ENCODE measurements around the gene IL6. TPM values are rescaled to one million over a fixed set of nuclear protein-coding genes. Genes with fewer than 3 reads are reported as not detected.
"Not testable (repeated sequence)": the region's sequence is repeated elsewhere in the genome, so short reads cannot be mapped to it uniquely, and the experiment has no call there.

Gene IL6
- 3.3 and 5.8 TPM in 2 replicates for total RNA-seq (2014; rRNA removed; shearing (Covaris generic))

- H3K4me3 ChIP-seq = peak within 1 kb of the TSS; percentile 54
- DNase-seq (ENCODE audit: low read depth in 1 of 2, low spot score in 2 of 2) = peak; percentile 88 to 93
- peaks cover 77% of the 10 kb centered on the region for H3K4me1 ChIP-seq (replicated peaks)
- H3K27me3 ChIP-seq (replicated peaks) = no peaks in the 10 kb centered on the region
- no peaks in the 10 kb centered on the region for H3K9me3 ChIP-seq (replicated peaks)
- peaks cover 26% of the 10 kb centered on the region for H3K36me3 ChIP-seq
- peak within 1 kb of the TSS; percentile 93 for H3K27ac ChIP-seq
These were observed at the start of gene IL6 for GRCh38 chr7:22726907-22727713. IL6 (plus strand) TSS chr7:22727200; CDS start chr7:22727263, 63 bp downstream.

GRCh38 chr7:22677263-22677662, 49.7 kb upstream of the IL6 start:
- not testable (repeated sequence) for H3K27me3 ChIP-seq (replicated peaks); DNase-seq (ENCODE audit: low read depth in 1 of 2, low spot score in 2 of 2); H3K9me3 ChIP-seq (replicated peaks); H3K4me3 ChIP-seq; H3K27ac ChIP-seq; H3K36me3 ChIP-seq
- peaks cover 47% of the 10 kb centered on the region for H3K4me1 ChIP-seq (replicated peaks)

- H3K36me3 ChIP-seq = no peaks in the 10 kb centered on the region
- DNase-seq (ENCODE audit: low read depth in 1 of 2, low spot score in 2 of 2) = no peak
- peaks cover 45% of the 10 kb centered on the region for H3K4me1 ChIP-seq (replicated peaks)
These were observed 49.3 kb upstream of the IL6 start for GRCh38 chr7:22677680-22678079.

GRCh38 chr7:22680482-22680911, 46.5 kb upstream of the IL6 start:
- Histone ChIP-seq H3K36me3 (no peaks in the 10 kb centered on the region), H3K4me1 (replicated peaks) (peaks cover 24% of the 10 kb centered on the region), H3K27ac (no peak overlapping the region), H3K27me3 (replicated peaks) (no peaks in the 10 kb centered on the region), H3K4me3 (no peak overlapping the region), H3K9me3 (replicated peaks) (no peaks in the 10 kb centered on the region)
- no peak for DNase-seq (ENCODE audit: low read depth in 1 of 2, low spot score in 2 of 2)

More at GRCh38 chr7:22677680-22678079, 49.3 kb upstream of the IL6 start:
- no peak overlapping the region for H3K27ac ChIP-seq
- H3K27me3 ChIP-seq (replicated peaks) = no peaks in the 10 kb centered on the region
- H3K9me3 ChIP-seq (replicated peaks) = no peaks in the 10 kb centered on the region
- H3K4me3 ChIP-seq = no peak overlapping the region

DNA sequence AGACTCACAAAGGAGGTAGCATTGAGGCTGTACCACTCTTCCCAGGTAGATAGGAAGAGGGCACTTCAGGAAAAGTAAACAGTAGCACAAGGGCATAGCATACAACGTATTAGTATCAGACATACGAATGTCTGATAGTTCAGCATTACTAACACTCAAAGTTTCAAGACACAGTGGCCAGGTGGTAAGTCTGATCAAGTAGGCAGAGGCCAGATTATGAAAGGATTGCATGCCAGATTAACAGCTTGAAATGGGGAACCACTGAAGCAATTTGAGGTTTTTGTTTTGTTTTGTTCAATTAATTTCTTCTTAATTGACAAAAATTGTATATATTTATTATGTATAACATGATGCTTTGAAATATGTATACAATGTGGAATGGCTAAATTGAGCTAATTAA, 45.7 kb upstream of the IL6 start:
- H3K9me3 ChIP-seq (replicated peaks) = no peaks in the 10 kb centered on the region
- no peak overlapping the region for H3K27ac ChIP-seq
- no peak for DNase-seq (ENCODE audit: low read depth in 1 of 2, low spot score in 2 of 2)
- no peak overlapping the region for H3K4me3 ChIP-seq
- H3K36me3 ChIP-seq = no peaks in the 10 kb centered on the region
- H3K27me3 ChIP-seq (replicated peaks) = no peaks in the 10 kb centered on the region
- peaks cover 15% of the 10 kb centered on the region for H3K4me1 ChIP-seq (replicated peaks)

DNA sequence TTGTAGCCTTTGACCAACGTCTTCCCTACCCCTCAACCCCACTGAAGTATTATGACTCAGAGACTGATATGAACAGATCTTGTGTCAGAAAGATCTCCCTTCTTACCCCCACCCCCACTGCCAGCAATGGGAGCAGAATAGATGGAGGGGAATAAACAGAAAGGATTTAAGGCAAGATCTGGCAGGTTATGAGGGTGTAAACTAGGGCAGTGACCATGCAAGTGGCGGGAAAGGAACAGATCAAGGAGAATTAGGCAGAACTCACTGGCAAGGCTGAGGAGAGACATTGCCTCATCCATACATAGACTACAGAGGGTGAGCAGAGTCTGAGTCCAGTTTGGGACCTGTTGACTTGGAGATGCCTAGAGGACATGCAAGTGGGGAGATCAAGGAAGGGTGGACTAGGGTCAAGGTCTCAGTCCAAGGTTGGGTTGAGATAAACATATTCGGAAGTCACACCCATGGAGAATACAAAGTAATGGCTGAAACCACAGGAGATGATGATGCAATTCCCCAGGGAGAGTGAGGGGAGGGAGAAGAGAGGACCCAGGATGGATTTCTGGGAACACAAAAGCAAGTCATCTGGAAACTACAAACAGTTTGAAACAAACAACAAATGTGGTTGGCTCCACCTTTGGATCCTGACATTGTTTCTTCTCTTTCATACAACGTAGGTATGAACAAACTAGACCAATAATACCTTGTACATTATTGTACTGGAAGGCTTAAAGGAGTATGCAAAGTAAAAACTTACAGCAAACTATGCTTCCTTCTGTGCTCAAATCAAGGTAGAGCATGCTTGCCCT, 44.9 kb upstream of the IL6 start:
- no peaks in the 10 kb centered on the region for H3K9me3 ChIP-seq (replicated peaks)
- H3K4me1 ChIP-seq (replicated peaks) = peaks cover 8% of the 10 kb centered on the region
- H3K4me3 ChIP-seq = no peak overlapping the region
- no peak overlapping the region for H3K27ac ChIP-seq
- DNase-seq (ENCODE audit: low read depth in 1 of 2, low spot score in 2 of 2) = no peak
- no peaks in the 10 kb centered on the region for H3K36me3 ChIP-seq
- no peaks in the 10 kb centered on the region for H3K27me3 ChIP-seq (replicated peaks)

DNA sequence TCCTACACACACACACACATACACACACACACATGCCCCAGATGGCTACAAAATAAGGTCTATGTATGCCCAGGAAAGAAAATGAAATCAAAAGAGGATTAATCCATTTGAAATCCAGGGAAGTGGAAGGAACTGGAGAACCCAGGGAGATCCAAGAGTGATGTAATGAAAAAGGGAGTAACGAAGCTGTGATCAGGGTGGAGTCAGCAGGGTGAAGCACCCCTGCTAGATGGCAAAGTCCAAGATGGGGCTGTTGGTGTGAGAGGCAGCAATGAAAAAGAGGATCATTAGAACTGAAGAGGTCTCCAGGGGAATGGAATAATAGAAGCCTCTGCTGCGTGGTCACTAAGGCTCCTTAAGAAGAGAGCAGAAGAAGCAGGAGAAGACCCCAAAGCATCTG, 43.6 kb upstream of the IL6 start:
- DNase-seq (ENCODE audit: low read depth in 1 of 2, low spot score in 2 of 2) = no peak
- no peak overlapping the region for H3K27ac ChIP-seq
- H3K27me3 ChIP-seq (replicated peaks) = no peaks in the 10 kb centered on the region
- H3K4me3 ChIP-seq = no peak overlapping the region
- H3K9me3 ChIP-seq (replicated peaks) = no peaks in the 10 kb centered on the region
- 0 out of 2 replicates have a peak, but pooled peaks cover 6% of the 10 kb centered on the region for H3K4me1 ChIP-seq (replicated peaks)
- H3K36me3 ChIP-seq = no peaks in the 10 kb centered on the region

- H3K4me3 ChIP-seq = no peak overlapping the region
- DNase-seq (ENCODE audit: low read depth in 1 of 2, low spot score in 2 of 2) = no peak
- no peaks in the 10 kb centered on the region for H3K36me3 ChIP-seq
- H3K9me3 ChIP-seq (replicated peaks) = no peaks in the 10 kb centered on the region
- H3K27ac ChIP-seq = no peak overlapping the region
- H3K27me3 ChIP-seq (replicated peaks) = no peaks in the 10 kb centered on the region
- H3K4me1 ChIP-seq (replicated peaks) = 0 out of 2 replicates have a peak, but pooled peaks cover 6% of the 10 kb centered on the region
These were observed 40.4 kb upstream of the IL6 start for GRCh38 chr7:22686620-22687019.

- H3K27ac ChIP-seq = no peak overlapping the region
- H3K36me3 ChIP-seq = no peaks in the 10 kb centered on the region
- H3K4me1 ChIP-seq (replicated peaks) = no peaks in the 10 kb centered on the region
- no peak for DNase-seq (ENCODE audit: low read depth in 1 of 2, low spot score in 2 of 2)
- H3K27me3 ChIP-seq (replicated peaks) = no peaks in the 10 kb centered on the region
- H3K4me3 ChIP-seq = no peak overlapping the region
- no peaks in the 10 kb centered on the region for H3K9me3 ChIP-seq (replicated peaks)
These were observed 38.9 kb upstream of the IL6 start for GRCh38 chr7:22688084-22688483.

- H3K9me3 ChIP-seq (replicated peaks); H3K27me3 ChIP-seq (replicated peaks); H3K4me1 ChIP-seq (replicated peaks); H3K27ac ChIP-seq; DNase-seq (ENCODE audit: low read depth in 1 of 2, low spot score in 2 of 2); H3K4me3 ChIP-seq; H3K36me3 ChIP-seq: not testable (repeated sequence)
These were observed 38.1 kb upstream of the IL6 start for GRCh38 chr7:22688934-22689333.

DNA sequence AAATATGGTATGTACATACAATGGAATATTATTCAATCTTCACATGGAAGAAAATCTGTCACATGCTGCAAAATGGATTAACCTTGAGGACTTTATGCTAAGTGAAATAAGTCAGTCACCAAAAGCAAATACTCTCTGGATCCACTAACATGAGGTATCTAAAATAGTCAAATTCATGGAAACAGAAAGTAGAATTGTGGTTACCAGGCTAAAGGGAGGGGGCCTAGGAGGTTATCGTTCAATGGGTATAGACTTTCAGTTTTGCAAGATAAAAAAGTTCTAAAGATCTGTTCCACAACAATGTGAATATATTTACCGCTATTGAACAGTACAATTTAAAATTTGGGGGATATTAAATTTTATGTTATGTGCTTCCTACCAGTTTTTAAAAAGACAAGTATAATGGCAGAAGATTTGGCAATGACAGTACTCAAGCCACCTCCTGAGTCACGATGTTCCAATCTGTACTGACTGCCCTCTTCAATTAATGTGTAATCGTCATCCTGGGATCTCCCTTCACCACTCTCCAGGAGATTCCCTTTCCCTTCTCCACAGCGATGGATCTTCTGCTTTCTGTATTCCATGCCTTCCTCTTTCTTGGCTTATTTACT, 32.3 kb upstream of the IL6 start:
- no peaks in the 10 kb centered on the region for H3K27me3 ChIP-seq (replicated peaks)
- H3K4me1 ChIP-seq (replicated peaks) = peaks cover 9% of the 10 kb centered on the region
- DNase-seq (ENCODE audit: low read depth in 1 of 2, low spot score in 2 of 2) = no peak
- no peak overlapping the region for H3K4me3 ChIP-seq
- no peaks in the 10 kb centered on the region for H3K9me3 ChIP-seq (replicated peaks)
- H3K36me3 ChIP-seq = no peaks in the 10 kb centered on the region
- no peak overlapping the region for H3K27ac ChIP-seq

DNA sequence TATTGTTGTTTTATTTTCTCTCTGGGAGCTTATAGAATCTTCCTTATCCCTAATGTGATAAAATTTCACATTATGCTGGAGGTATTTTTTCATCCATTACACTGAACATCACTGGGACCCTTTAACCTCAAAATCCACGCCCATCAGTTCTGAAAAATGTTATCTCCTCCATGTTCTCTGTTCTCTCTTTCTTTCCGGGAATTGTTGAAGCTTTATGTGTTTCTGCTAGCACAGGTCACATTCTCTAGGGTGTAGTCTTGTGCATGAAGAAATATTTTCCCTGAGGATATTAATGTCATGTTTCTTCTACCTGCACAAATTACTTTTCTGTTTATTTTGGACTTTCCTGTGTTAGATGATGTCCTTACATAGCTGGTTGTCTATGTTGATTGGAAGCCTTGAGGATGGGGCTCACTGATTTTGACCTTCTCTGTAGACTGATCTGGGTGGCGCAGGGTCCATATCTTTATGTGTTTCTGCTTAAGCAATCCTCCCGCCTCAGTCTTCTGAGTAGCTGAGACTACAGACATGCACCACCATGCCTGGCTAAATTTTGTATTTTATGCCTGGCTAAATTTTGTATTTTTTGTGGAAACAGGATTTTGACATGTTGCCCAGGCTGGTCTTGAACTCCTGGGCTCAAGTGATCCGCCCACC, 31.4 kb upstream of the IL6 start:
- DNase-seq (ENCODE audit: low read depth in 1 of 2, low spot score in 2 of 2) = no peak
- H3K36me3 ChIP-seq = no peaks in the 10 kb centered on the region
- H3K27me3 ChIP-seq (replicated peaks) = no peaks in the 10 kb centered on the region
- H3K27ac ChIP-seq = no peak overlapping the region
- no peak overlapping the region for H3K4me3 ChIP-seq
- no peaks in the 10 kb centered on the region for H3K9me3 ChIP-seq (replicated peaks)
- H3K4me1 ChIP-seq (replicated peaks) = peaks cover 9% of the 10 kb centered on the region

DNA sequence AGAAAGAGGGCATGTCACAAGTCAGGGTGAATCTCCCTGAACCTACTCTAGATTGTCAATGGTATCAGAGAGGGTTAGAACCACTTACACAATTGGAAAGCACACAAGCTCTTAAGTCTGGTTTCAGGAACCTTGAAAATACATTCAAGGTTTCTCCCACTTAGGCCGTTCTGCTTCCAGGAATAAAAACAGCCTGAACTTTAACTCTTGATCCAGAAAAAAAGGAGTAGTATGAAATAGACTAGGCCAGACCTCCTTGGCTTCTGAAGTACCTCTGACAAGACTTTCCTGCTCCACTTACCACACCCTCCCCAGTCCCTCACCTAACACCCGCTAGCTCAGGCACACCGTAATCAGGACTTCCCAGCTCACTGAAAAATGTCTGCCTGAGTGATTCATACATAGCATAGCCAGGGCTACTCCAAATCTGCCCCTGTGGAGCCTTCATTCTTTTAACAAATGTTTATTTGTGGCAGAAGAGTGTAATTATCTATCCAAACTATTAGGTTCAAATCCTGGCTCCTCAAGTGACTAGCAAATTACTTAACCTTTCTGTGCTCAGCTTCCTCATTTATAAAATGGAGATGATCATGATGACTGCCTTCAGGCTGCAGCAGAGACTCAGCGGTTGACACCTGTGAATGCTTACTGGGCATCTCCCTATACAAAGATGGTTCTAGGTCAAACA, 30.3 kb upstream of the IL6 start:
- H3K27ac ChIP-seq = peak overlapping the region; percentile 46; the same call in 1 of the 2 replicates
- DNase-seq (ENCODE audit: low read depth in 1 of 2, low spot score in 2 of 2) = peak in 1 of 2 experiments; percentile 40

More for the DNA sequence above, 30.3 kb upstream of the IL6 start:
- Histone ChIP-seq H3K4me3 (no peak overlapping the region), H3K9me3 (replicated peaks) (no peaks in the 10 kb centered on the region), H3K36me3 (no peaks in the 10 kb centered on the region), H3K4me1 (replicated peaks) (peaks cover 9% of the 10 kb centered on the region), H3K27me3 (replicated peaks) (no peaks in the 10 kb centered on the region)

All from SJSA1 (cell line).